ENCODE data around the gene FAN1. TPM values are rescaled to one million over a fixed set of nuclear protein-coding genes. Genes with fewer than 3 reads are reported as not detected.

Gene FAN1
- total and polyA plus RNA-seq, 9 of the 15 experiments (the other 6 are each of a cell fraction or from before 2014, with no cell fraction given) = 1.5 to 16.8 (median 12.0) TPM

DNA sequence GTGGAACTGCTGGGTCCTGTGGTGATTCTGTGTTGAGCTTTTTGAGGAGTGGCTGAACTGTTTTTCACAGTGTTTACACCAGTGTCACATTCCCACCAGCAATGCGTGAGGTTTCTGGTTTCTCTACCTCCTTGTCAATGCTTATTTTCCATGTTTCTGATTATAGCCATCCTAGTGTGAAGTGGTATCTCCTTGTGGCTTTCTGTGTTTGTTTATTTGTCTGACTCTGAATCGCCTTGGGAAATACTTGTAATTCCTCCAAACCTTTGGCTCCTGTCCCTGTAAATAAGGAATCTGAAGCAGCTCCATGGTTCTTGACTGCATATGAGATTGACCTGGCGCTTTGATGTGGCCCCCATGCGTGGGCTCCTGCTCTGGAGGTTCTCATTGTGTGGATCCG lies 20.6 kb downstream of the FAN1 start:
- no peak overlapping the region for H2AFZ ChIP-seq (ENCODE audit: low read depth, low read length)
- CTCF ChIA-PET (ENCODE audit: low intra/inter-chr PET ratio) = no interaction called here
- WGBS (ENCODE audit: insufficient coverage, low coverage, missing lambda C conversion rate) = 47% methylated on average over 4 of the region's 5 CpGs
- POLR2A ChIA-PET = interaction anchor here (0.6 kb wide), 1 partner anchor 102 kb away, joined by 4 read pairs; no protein-coding TSS in a partner anchor
- no peaks in the 10 kb centered on the region for H4K20me1 ChIP-seq (replicated peaks; ENCODE audit: control insufficient read depth, insufficient read depth, low read length)
- no peaks in the 10 kb centered on the region; a peak in 1 of 5 replicates for H3K27me3 ChIP-seq (ENCODE audit: control insufficient read depth in 2 of 2, insufficient read depth in 2 of 2, low read length in 2 of 2)
- ATAC-seq = no peak
- H3K9me3 ChIP-seq (replicated peaks; ENCODE audit: control insufficient read depth, insufficient read depth, low read depth, low read length) = no peaks in the 10 kb centered on the region
- no peaks in the 10 kb centered on the region for H3K4me1 ChIP-seq (replicated peaks in 1 of 2; ENCODE audit: control insufficient read depth in 2 of 2, insufficient read depth in 2 of 2, low read length in 2 of 2)
- DNase-seq (ENCODE audit: extremely low read depth in 1 of 4, low spot score in 3 of 4) = no peak
- intact Hi-C loops (cut with micrococcal nuclease) = no loop called here
- in situ Hi-C loops (cut with MboI) = no loop called here
- H3K27ac ChIP-seq (ENCODE audit: extremely low read depth, low read depth, low read length) = no peak overlapping the region
- TF ChIP-seq TCFL5 (CRISPR knock-in tag; conservative IDR thresholded peaks at IDR 0.05) = no peak
- TF ChIP-seq, protein P1, sequence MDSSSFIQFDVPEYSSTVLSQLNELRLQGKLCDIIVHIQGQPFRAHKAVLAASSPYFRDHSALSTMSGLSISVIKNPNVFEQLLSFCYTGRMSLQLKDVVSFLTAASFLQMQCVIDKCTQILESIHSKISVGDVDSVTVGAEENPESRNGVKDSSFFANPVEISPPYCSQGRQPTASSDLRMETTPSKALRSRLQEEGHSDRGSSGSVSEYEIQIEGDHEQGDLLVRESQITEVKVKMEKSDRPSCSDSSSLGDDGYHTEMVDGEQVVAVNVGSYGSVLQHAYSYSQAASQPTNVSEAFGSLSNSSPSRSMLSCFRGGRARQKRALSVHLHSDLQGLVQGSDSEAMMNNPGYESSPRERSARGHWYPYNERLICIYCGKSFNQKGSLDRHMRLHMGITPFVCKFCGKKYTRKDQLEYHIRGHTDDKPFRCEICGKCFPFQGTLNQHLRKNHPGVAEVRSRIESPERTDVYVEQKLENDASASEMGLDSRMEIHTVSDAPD (CRISPR knock-in tag; IDR thresholded peaks at IDR 0.05) = no peak
- TF ChIP-seq ZNF354B (CRISPR knock-in tag; IDR thresholded peaks at IDR 0.05) = no peak
- TF ChIP-seq TOE1 (IDR thresholded peaks at IDR 0.05; ENCODE audit: borderline replicate concordance) = no peak
- TF ChIP-seq TOE1 (CRISPR knock-in tag; IDR thresholded peaks at IDR 0.05; ENCODE audit: borderline replicate concordance, low read depth) = no peak
- TF ChIP-seq NRF1 (conservative IDR thresholded peaks at IDR 0.05 in 1 of 2, IDR thresholded peaks at IDR 0.05 in 1 of 2) = no peak
- TF ChIP-seq TAF1 (IDR thresholded peaks at IDR 0.05; ENCODE audit: control insufficient read depth, extremely low read depth, insufficient read depth, low read length, severe bottlenecking) = no peak
- no peaks in the 10 kb centered on the region for H3K79me2 ChIP-seq (ENCODE audit: control insufficient read depth, insufficient read depth, low read length)
- H3K4me2 ChIP-seq (ENCODE audit: insufficient read depth, low read length) = no peak overlapping the region
- no peaks in the 10 kb centered on the region for H3K9me1 ChIP-seq (ENCODE audit: control insufficient read depth, insufficient read depth, low read length)
- no peak overlapping the region for H3K9ac ChIP-seq (ENCODE audit: insufficient read depth in 1 of 2, low read depth in 2 of 2, low read length in 2 of 2)
- FAIRE-seq = no peak
- BruUV-seq (replicated peaks) = no TSS peak
- H3K4me3 ChIP-seq = no peak overlapping the region
- H3K36me3 ChIP-seq (ENCODE audit: control insufficient read depth, insufficient read depth, low read length) = peaks cover 85% of the 10 kb centered on the region
